Prostate gland (tissue), 2 donors: ENCODE measurements around the gene VRK1.

Experiments
- CTCF ChIP-seq, 4 experiments: fragments of 200-600 bp in 2 of 4; fragments of 450-650 bp in 2 of 4; sonication (generic) in 2 of 4; IDR thresholded peaks; 1 replicate in 3 of 4; 2 replicates in 1 of 4; pipeline ENCODE4 v1.5.1; 2016 to 2019; ENCODE audit warnings: antibody characterized with exemption in 4 of 4, mild to moderate bottlenecking in 2 of 4, moderate library complexity in 2 of 4
- POLR2A ChIP-seq: fragments of 450-650 bp; IDR thresholded peaks from one replicate; pipeline ENCODE4 v1.6.1; 2016; ENCODE audit warnings: antibody characterized with exemption, mild to moderate bottlenecking
- POLR2AphosphoS5 ChIP-seq: sonication (generic); formaldehyde crosslinking; IDR thresholded peaks from one replicate; pipeline ENCODE4 v1.6.1; 2017; ENCODE audit warnings: antibody characterized with exemption

GRCh38 chr14:96925422-96925821, 128.2 kb downstream of the VRK1 start:
- TF ChIP-seq POLR2AphosphoS5 = no peak
- no peak for TF ChIP-seq CTCF (IDR thresholded peaks at IDR 0.05)
- TF ChIP-seq POLR2A = no peak
